Gastroesophageal sphincter (tissue), 3 donors: Measurements from ENCODE around the gene GPR149.

Experiments
- CTCF ChIP-seq, 4 experiments: fragments of 200-600 bp in 2 of 4; fragments of 450-650 bp in 2 of 4; sonication (generic) in 1 of 4; IDR thresholded peaks; one replicate each; pipeline ENCODE4 v1.5.1; 2017 to 2019; ENCODE audit warnings: antibody characterized with exemption in 4 of 4, mild to moderate bottlenecking in 2 of 4, moderate library complexity in 2 of 4
- POLR2A ChIP-seq, 2 donors: fragments of 450-650 bp; IDR thresholded peaks; one replicate each; pipeline ENCODE4 v1.6.1; 2017; ENCODE audit warnings: antibody characterized with exemption in 2 of 2, mild to moderate bottlenecking in 2 of 2, moderate library complexity in 1 of 2
- POLR2AphosphoS5 ChIP-seq: sonication (generic); formaldehyde crosslinking; IDR thresholded peaks from one replicate; pipeline ENCODE4 v1.6.1; 2017; ENCODE audit warnings: antibody characterized with exemption

DNA sequence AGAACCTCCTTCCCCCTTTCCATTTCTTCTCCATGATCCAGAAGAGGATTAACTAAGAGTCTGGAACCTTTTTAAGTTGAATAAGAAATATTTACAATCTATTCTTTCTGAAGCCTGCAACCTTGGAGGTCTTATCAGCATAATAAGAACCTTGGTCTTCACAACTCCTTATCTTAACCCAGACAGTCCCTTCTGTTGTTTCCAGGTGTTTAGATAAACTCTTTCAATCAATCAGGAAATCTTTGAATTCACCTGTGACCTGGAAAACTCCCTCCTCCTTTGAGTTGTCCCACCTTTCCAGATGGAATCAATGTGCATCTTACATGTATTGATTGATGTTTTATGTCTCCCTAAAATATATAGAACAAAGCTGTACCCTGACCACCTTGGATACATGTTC lies 102.1 kb downstream of the GPR149 start:
- TF ChIP-seq CTCF (IDR thresholded peaks at IDR 0.05): no peak
- no peak for TF ChIP-seq POLR2AphosphoS5
- TF ChIP-seq POLR2A (IDR thresholded peaks at IDR 0.05): no peak
